Activated CD4-positive, alpha-beta T cell treated with anti-CD3 and anti-CD28 coated beads, Interleukin-2, amount 50 U/mL, for 24 hours (primary cell): ENCODE measurements around the gene ZNRF2.

ENCODE experiments used
- DNase-seq, 2 donors: peaks; one replicate each; pipeline ENCODE4 v3.0.0-alpha.2; 2020; ENCODE audit warnings: low read depth in 1 of 2, low spot score in 1 of 2

Gene ZNRF2

DNA sequence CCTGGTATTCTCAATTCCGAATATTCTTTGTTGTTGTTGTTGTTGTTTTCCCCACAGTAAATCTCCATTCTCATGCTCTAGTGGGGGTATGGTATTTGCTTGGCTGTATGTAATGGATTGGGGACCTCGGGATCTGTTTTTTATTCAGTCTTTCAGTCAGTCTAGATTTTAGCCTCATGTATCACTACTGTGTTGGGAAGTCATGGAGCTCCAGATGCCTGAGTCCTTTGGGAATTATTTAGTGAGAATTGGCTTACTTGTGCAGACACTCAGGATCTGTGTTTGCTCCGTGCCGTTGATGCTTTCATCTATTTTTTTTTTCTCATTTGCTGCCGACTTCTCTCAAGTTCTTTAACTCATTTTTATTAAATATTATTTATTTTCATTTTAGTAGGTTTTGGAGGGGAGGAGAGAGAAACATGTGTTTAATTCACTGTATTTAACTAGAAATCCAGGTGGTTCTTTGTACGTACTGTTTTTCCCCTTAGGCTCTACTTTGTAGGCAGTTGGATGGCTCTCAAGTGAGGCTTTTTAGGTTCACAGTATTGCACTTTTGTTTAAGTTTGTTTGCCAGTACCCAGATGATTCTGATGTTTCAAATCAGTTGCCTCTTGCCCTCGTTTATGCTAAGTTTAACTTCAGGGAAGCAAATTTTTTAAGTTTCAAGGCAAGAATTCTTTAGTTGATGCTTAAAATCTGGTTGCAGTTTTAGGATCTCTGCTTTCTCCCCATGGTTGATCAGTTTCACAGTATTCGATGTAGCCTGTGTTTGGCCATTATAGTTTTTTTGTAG lies 36.9 kb downstream of the ZNRF2 start:
- DNase-seq = no peak

DNA sequence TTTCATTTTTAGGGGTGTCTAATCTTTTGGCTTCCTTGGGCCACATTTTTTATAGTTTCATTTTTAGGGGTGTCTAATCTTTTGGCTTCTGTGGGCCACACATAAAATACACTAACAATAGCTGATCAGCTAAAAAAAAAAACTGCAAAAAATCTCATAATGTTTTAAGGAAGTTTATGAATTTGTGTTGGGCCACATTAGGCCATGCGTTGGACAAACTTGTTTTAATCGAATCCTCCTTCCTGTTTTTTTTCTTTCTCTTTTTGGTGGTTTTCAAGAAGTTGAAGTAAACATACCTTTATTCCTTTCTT lies 37.4 kb downstream of the ZNRF2 start:
- DNase-seq = no peak

DNA sequence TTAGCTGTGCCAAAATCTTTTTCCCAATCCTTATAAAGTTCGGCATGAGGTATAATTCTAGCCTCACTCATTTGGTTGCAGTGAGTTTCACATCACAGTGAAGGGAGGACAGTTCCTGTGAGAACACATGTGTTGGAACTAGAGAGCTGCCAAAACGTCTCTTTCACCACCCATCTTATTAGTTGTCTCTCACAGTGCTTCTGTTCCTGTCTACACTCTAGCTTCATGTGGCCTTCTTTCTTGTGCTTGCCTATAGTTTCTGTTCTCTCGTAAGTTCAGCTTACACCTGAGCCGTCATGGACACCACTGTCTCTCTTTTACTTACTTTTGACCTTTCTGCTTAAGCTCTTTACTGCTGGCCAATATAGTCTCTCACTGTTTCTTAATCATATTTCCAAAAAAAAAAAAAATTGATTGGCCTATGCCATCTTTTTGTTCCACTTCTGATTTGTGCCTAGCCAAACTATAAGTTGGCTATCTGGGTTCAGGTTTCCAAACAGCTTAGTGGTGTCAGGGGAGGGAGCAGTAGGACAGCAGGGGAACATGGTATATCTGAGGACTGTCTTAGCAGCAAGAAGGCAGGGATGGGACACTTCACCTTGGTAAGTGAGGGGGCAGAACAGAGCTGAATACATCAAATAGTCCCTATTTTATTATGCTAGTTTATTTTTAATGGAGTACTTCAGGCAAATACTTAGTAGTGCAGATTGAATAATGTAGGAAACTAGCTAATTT lies 38.0 kb downstream of the ZNRF2 start:
- DNase-seq = no peak

DNA sequence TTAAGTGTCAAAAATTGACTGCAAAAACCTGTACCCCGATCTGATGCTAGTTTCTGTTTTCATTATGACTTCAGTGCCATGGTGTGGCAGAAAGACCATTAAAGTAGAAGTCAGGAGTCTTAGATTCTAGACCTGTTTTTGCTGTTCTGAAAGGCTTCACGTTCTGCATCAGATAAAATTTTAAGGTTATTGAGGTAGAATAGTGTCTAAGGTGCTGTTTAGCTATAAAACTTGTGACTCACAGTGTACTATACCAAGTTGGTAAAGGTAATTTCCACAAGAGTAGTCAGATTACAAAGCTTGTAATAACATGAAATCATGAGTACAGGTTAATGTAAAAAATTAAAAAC lies 38.6 kb downstream of the ZNRF2 start:
- no peak for DNase-seq

DNA sequence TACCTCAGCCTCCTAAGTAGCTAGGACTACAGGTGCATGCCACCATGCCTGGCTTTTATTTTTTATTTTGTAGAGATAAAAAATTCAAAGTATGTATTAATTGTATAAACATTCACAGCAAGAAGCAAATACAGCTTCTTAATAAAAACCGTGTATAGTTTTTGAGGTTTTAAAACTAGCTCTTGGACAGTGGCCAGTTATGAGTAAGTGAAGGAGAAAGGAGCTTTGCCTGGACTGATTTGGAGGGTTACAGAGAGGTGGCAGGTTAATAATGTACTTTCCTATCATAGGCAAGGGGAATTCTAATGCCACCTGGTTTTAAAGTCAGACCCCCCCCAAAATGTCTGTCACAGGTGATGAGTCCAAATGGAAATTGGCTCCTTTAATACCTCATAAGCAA lies 43.4 kb downstream of the ZNRF2 start:
- DNase-seq = no peak

DNA sequence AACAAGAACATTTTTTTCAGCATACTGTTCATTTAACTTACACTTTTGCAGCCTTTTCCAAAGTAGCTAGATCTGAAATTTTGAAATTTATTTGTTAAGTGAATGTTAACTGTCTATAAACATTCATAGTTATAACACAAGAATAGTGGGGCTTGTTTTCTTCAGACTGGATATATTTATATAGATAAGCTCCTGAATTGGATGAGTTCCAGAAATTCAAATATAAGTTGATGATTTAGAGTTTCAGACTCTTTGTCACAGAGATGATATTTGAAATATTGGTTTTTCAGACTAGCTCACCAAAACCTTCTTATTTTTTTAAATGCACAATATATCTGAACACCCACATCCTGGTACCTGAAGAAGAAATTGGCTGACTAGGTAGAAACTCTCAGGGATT lies 44.0 kb downstream of the ZNRF2 start:
- DNase-seq = no peak

DNA sequence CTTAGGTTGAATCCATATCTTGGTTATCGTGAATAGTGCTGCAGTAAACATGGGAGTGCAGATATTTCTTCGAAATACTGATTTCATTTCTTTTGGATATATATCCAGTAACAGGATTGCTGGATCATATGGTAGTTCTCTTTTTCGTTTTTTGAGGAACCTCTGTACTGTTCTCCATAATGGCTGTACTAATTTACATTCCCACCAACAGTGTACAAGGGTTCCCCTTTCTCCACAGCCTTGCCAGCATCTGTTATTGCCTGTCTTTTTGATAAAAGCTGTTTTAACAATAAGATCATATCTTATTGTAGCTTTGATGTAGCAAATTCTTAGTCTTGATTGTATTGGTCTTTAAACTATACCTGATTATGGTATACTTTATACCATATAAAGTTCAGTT lies 45.3 kb downstream of the ZNRF2 start:
- DNase-seq = no peak

DNA sequence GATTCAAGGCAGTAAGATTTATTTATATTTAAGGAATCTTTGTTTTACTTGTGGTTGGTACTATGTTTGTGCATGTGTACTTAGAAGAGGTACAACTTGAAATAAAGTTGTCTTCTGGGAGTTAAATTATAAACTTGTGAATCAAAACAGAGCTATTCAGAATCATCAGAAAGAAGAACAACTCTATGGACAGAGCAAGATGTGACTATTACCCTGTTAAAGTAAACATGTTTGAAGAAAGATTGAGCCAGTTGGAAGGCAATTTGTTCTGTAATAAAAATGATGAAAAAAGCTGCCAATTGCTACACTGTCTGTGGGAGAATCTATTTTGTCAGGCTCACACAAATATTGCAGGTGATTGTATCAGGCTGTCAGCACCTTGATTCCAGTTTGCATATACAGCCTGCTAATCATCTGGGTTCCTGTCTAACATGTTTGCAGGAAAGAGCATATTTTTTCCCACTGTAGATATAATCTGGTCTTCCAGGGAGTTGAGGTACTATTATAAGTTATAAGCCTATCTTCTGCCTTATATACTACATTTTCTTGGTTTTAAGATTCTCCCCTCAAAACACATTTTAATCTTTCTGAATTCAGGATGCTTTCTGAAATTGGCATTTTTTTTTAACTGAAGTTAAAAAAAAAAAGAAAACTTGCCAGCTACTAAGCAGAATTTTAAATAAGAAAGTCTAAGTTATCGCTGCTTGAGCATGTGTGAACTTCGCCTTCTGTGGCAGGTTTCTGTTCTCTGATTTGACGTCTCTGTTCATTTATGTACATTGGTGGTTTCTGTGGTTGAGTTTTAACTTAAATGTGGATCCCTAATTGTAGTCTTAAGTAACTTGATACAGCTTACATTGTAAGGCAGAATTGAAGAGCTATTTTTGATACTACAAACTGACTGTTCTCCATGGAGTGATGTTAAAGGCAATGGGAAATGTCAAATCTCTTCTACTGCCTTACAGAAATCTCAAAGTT lies 46.0 kb downstream of the ZNRF2 start:
- DNase-seq = no peak

DNA sequence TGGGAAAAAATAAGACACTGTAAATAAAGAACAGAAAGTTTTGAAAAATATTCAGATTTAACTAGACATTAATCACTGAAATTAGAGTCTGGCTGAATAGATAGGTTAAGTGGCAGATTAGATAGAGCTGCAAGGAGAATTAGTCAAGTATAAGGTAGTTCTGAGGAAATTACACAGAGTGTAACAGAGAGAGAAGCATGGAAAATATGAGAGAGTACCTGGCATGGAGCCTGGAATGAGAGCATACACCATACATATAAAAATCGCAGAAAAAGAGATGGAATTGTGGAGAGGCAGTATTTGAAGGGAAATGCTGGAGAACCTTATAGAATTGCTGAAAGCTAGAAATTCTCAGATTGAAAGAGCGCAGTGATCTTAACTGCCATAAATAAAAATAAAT lies 46.9 kb downstream of the ZNRF2 start:
- no peak for DNase-seq

DNA sequence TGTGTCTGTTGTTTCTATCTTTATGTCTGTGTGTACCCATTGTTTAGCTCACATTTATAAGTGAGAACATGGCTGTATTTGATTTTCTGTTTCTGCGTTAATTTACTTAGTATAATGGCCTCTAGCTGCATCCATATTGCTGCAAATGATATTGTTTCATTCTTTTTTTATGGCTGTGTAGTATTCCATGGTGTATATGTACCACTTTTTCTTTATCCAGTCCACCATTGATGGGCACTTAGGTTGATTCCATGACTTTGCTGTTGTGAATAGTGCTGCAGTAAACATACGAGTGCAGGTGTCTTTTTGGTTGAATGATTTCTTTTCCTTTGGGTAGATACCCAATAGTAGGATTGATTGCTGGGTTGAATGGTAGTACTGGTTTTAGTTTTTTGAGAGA lies 48.2 kb downstream of the ZNRF2 start:
- DNase-seq = no peak

DNA sequence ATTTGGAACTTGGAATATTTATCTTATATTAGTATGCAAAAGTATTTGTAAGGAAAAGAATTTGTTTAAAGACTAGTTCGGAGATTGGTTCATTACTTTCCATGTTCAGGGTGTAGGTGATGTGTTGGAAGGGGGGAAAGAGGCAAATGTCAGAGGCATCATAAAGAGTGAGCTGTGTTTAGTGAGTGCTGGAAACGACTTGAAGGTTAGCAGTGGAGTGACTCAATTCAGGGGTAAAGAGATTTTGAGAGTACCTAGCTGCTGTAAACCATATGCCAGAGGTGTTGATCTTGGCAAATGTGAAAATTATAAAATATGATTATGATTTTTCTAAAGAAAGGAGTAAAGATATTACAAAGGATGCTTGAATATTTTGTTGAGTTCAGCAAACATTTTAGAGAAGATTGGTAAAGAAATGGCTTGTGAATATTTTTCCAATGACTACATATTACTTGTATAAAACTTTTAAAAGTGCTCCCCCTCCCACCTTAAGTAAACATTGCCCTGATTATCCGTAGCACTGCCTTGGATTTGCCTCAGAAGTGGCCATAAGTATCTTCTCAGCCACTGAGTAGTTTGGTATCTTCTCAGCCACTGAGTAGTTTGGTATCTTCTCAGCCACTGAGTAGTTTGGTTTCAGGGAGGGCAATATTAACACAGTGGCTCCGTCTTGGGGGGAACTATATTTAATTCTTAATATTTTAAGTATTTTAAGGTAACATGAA lies 51.5 kb downstream of the ZNRF2 start:
- DNase-seq = no peak

DNA sequence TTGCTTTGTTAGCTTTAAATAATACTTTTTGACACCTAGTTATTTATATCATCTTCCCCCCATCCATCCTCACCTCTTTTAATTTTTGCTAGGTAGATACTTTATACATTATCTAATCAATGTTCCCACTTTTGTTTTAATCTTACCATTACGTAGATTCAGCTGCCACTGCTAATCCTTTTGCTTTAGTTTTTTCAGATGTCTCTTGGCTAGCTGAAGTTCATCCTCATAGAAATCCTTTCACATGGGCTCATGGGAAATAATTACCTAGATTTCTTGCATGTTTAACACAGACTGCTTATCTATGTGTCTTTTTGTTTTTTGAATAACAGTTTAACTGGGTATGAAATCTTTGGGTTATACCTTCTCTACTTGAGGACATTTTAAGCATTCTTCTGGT lies 60.1 kb downstream of the ZNRF2 start:
- no peak for DNase-seq

DNA sequence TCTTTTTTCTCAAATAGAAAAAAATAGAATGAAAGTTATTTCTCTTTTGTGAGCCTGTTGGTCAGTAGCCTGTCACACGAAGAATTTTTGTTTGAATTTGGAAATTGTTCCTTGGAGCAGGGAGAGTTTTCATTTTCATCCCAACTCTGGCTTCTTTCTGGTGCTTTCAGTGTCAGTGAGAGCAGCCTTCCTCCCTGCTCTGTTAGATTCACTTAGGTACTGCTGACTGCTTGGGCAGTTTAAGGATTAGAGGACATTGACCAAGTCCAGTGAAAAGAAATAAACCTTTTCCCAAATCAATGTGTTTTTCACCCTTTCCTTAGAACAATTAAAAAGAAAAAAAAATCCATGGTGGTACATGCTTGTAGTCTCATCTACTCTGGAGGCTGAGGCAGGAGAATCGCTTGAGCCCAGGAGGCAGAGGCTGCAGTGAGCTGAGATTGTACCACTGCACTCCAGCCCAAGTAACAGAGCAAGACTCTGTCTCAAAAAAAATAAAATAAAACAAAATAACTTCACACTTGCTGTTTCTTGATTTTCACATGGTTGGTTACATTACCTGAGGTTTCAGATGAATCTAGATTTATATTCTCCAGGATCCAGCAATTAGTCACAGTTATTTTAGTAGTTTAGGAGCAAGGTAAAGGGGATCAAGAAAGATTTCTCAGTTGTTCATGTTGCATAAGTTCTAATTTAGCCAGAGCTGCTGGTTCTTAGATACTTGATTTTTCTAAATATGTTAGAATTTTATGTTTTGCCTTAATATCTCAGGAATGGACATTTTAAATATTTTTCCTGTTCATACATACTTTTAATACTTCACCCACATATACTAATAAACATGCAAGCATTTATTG lies 63.1 kb downstream of the ZNRF2 start:
- no peak for DNase-seq

DNA sequence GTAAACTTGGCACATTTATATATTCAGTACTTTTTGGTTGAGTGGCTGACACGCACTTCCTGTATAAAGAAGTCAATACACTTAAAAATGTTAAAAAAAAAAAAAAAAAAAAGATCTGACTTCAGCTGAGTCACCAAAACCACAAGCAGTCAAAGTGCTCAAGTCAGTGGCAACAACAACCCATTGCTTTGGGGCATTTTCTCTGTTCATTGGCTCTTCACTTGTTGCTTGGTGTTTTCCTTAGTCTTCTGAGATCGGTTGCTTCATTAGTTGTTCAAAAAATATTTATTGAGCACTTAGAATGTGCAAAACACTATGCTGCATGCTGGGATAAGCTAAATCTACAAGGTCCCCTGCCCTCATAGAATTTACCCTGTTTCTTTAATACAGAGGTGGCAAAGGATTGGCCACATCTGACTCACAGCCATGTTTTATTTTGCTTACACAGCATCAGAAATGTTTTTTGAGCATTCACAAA lies 63.7 kb downstream of the ZNRF2 start:
- peak in 1 of 2 donors; percentile 54 for DNase-seq

DNA sequence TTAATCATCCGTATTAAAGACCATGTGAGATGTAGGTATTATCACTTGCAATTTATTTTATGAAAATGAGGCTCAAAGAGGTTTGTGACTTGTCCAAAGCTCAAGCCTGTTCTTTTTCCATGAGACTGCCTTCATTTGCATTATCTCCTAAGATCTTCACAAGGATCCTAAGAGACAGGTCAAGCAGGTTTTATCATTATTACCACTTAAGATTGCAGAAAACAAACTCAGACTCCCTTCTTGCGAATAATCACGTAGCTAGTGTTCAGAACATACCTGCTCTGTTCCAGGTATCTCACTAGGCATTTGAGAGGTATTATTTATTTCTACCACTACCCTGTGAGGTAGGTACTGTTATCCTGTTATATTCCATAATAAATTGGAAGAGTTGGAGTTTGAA lies 64.8 kb downstream of the ZNRF2 start:
- no peak for DNase-seq

DNA sequence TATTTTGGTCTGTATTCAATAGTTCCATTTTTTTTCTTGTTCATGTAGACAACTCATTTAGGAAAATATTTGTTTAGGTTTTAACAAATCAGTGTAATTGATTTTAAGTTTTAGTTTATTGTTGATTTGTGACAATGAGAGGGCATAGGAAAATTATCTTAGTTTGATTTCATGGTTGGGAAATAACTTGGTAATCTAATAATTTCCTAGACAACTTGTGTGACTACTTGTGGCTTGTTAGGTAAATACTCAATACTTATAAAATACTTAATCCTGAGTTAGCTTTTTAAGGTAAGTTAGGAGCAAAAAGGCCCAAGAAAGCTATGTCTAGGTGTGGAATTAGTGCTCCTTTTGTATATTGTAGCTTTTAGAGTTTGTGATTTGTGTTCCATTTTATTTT lies 65.4 kb downstream of the ZNRF2 start:
- no peak for DNase-seq

DNA sequence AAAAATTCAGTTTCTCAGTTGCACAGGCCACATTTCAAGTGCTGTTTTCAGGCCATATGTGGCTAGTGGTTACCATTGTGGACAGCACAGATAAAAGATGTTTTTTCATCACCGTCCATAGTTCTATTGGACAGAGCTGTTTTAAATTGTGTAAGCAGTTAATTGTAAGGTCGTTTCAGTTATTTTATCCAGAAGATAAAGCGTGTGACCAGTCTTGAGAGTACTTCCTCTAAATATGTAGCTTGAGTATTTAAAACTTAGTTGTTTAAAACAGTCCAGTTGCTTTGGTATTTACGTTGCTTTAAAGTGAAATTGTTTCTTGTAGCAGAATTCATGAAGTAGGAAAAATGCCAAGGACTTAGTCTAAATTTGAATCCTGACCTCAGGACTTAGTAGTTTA lies 66.9 kb downstream of the ZNRF2 start:
- DNase-seq = no peak

DNA sequence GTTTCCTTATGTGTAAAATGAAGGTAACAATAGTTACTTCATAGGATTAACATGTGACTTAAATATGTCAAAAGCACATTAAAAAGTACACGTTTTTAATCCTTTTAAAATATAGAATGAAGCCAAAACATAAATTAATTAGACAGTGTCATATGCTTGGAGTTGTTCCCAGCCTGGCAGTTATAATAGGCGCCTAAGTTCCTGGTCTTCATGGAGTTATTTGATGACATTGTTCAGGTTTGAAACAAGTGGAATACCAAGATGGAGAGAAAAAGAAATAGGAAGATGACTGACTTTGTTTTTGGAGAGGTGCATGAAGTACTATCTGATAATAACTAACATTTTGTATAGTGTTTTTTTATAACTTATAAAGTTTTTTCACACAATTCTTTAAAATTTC lies 67.3 kb downstream of the ZNRF2 start:
- no peak for DNase-seq

DNA sequence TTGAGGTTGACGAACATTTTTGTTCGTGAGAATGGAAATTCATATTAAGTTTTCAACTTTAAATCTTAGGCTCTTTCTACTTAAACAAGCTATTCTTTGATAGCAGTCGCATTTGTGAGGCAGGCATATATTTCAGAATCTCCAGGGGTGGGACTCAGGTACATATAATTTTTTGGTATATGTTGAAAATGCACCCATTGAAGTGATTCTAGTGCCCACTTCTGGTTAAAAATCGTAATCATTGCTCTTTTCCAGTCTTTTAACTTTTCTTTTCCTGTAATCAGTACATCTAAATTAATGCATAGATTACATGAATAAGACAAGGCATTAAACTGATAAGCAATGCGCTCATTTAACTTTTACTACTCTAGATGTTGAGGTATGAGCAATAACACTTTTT lies 67.8 kb downstream of the ZNRF2 start:
- DNase-seq = no peak

DNA sequence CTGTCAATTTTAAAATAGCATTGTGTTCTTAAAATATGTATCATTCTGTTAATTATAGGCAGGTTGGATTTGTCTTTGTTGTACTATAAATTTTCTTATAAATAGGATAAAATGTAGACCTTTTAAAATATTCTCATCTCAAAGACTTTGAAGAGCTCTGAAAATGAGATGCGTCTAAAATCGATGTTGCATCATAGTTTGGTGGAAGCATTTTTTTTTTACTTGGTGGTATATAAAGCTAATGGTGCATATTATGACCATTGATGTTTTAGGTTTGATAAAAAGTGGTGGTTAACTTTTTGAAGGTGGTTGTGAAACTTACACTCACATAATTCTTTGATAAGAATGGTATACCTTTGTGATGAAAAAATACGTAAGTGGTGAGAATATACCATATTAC lies 69.1 kb downstream of the ZNRF2 start:
- DNase-seq = no peak
